Measurements from ENCODE around the gene ENTPD6.

GRCh38 chr20:25275813-25276532, 80.5 kb downstream of the ENTPD6 start:
- TF ChIP-seq, protein P1, sequence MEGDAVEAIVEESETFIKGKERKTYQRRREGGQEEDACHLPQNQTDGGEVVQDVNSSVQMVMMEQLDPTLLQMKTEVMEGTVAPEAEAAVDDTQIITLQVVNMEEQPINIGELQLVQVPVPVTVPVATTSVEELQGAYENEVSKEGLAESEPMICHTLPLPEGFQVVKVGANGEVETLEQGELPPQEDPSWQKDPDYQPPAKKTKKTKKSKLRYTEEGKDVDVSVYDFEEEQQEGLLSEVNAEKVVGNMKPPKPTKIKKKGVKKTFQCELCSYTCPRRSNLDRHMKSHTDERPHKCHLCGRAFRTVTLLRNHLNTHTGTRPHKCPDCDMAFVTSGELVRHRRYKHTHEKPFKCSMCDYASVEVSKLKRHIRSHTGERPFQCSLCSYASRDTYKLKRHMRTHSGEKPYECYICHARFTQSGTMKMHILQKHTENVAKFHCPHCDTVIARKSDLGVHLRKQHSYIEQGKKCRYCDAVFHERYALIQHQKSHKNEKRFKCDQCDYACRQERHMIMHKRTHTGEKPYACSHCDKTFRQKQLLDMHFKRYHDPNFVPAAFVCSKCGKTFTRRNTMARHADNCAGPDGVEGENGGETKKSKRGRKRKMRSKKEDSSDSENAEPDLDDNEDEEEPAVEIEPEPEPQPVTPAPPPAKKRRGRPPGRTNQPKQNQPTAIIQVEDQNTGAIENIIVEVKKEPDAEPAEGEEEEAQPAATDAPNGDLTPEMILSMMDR (conservative IDR thresholded peaks at IDR 0.05), result no peak
- no peak for TF ChIP-seq EZH2 (IDR thresholded peaks at IDR 0.05; ENCODE audit: low read depth)

Measured in PC-9 (cell line).